Sigmoid colon (tissue), 7 donors: ENCODE measurements around the gene EGFLAM. TPM values are rescaled to one million over a fixed set of nuclear protein-coding genes. Genes with fewer than 3 reads are reported as not detected.

Experiments used
- DNase-seq: peaks from one replicate; pipeline ENCODE4 v3.0.0-alpha.2; 2019
- H3K27ac ChIP-seq, 4 donors: fragments of 200-600 bp; sonication (generic); one replicate each; pipeline ENCODE4 v1.5.1; 2016 to 2019; ENCODE audit warnings: mild to moderate bottlenecking in 1 of 4
- H3K27me3 ChIP-seq, 3 donors: fragments of 200-600 bp; sonication (generic); one replicate each; pipeline ENCODE4 v1.5.1; 2019; ENCODE audit warnings: mild to moderate bottlenecking in 1 of 3
- H3K36me3 ChIP-seq, 4 donors: fragments of 200-600 bp; sonication (generic); one replicate each; pipeline ENCODE4 v1.5.1; 2016 to 2019
- H3K4me1 ChIP-seq, 4 donors: fragments of 200-600 bp; sonication (generic); one replicate each; pipeline ENCODE4 v1.5.1; 2017 to 2019
- H3K4me3 ChIP-seq, 4 donors: fragments of 200-600 bp; sonication (generic); one replicate each; pipeline ENCODE4 v1.5.1; 2017 to 2019; ENCODE audit warnings: mild to moderate bottlenecking in 2 of 4, moderate library complexity in 1 of 4
- H3K9me3 ChIP-seq, 4 donors: fragments of 200-600 bp in 3 of 4; sonication (generic) in 3 of 4; one replicate each; pipeline versions ENCODE4 v1.5.1 to v1.6.1; 2013 to 2019
- CTCF ChIP-seq, 4 experiments: fragments of 450-650 bp in 3 of 4; fragments of 200-600 bp in 1 of 4; IDR thresholded peaks; one replicate each; pipeline ENCODE4 v1.5.1; 2016 to 2019; ENCODE audit warnings: antibody characterized with exemption in 4 of 4, mild to moderate bottlenecking in 3 of 4, moderate library complexity in 2 of 4
- EP300 ChIP-seq, 4 donors: sonication (generic); formaldehyde crosslinking; IDR thresholded peaks; one replicate each; pipeline ENCODE4 v1.6.1; 2017; ENCODE audit warnings: antibody characterized with exemption in 4 of 4
- POLR2A ChIP-seq, 2 donors: fragments of 450-650 bp; IDR thresholded peaks; one replicate each; pipeline ENCODE4 v1.6.1; 2016; ENCODE audit warnings: antibody characterized with exemption in 2 of 2, mild to moderate bottlenecking in 2 of 2, moderate library complexity in 2 of 2
- POLR2AphosphoS5 ChIP-seq, 4 donors: sonication (generic); formaldehyde crosslinking; IDR thresholded peaks; one replicate each; pipeline ENCODE4 v1.6.1; 2017; ENCODE audit warnings: antibody characterized with exemption in 4 of 4
- WGBS, 2 donors: extraction: QIAGEN DNeasy Blood & Tissue Kit; methylation state at CpG; one replicate each; pipeline ENCODE4 v1.1.7; 2013; 5-methylcytosine and 5-hydroxymethylcytosine counted together
- intact Hi-C: fragments of 100-400 bp; cut with DNase I; formaldehyde crosslinking; loops from one replicate; pipeline ENCODE4 v1.15.1; 2023
- polyA plus RNA-seq, 3 donors: library from polyadenylated mRNA; stranded (reverse); fragments of 200-250 nt; gene quantifications; one replicate each; pipeline ENCODE4 v1.2.3, GENCODE V29; 2013
- total RNA-seq, 4 donors: library from RNA; depleted of rRNA; stranded (reverse); fragments of >200 nt; gene quantifications; one replicate each; pipeline ENCODE4 v1.1.0, GENCODE V29; 2016
- donor health status: healthy with polysubstance abuse.
- donor health status: Bipolar disorder and iron deficiency.
- donor health status: healthy.

EGFLAM gene
- total and polyA plus RNA-seq, 7 donors = 0.46 to 5.7 (median 2.5) TPM

GRCh38 chr5:38483805-38484398, 225.5 kb downstream of the EGFLAM start:
- 88 to 92% methylated on average over 10 of the region's 10 CpGs for WGBS, 2 donors
- no peaks in the 10 kb centered on the region for H3K9me3 ChIP-seq
- intact Hi-C loops = no loop called here
- H3K4me3 ChIP-seq = no peak overlapping the region
- H3K4me1 ChIP-seq = no peaks in the 10 kb centered on the region
- H3K27me3 ChIP-seq = no peaks in the 10 kb centered on the region
- H3K27ac ChIP-seq = no peak overlapping the region
- no peak for TF ChIP-seq POLR2AphosphoS5 (IDR thresholded peaks at IDR 0.05)
- TF ChIP-seq POLR2A (IDR thresholded peaks at IDR 0.05) = no peak
- no peak for TF ChIP-seq CTCF (IDR thresholded peaks at IDR 0.05)
- TF ChIP-seq EP300 (IDR thresholded peaks at IDR 0.05) = no peak
- peaks cover 0 to 86% (median 18%) of the 10 kb centered on the region in 4 donors for H3K36me3 ChIP-seq
- DNase-seq = no peak

GRCh38 chr5:38494175-38494574, 235.8 kb downstream of the EGFLAM start:
- WGBS, 2 donors = 67 to 88% methylated on average over 6 of the region's 6 CpGs
- Histone ChIP-seq H3K36me3 (peaks cover 0 to 60% (median 5%) of the 10 kb centered on the region in 4 donors), H3K4me1 (no peaks in the 10 kb centered on the region), H3K27ac (no peak overlapping the region), H3K27me3 (no peaks in the 10 kb centered on the region), H3K9me3 (no peaks in the 10 kb centered on the region), H3K4me3 (no peak overlapping the region)
- DNase-seq = no peak
- TF ChIP-seq CTCF (IDR thresholded peaks at IDR 0.05) (no peak), POLR2AphosphoS5 (IDR thresholded peaks at IDR 0.05) (no peak), EP300 (IDR thresholded peaks at IDR 0.05) (no peak), POLR2A (IDR thresholded peaks at IDR 0.05) (no peak)
- intact Hi-C loops = no loop called here

- intact Hi-C loops = no loop called here
- H3K36me3 ChIP-seq = peaks cover 0 to 58% (median 5%) of the 10 kb centered on the region in 4 donors
Observed at GRCh38 chr5:38494763-38495162, 236.4 kb downstream of the EGFLAM start.

GRCh38 chr5:38497946-38498345, 239.6 kb downstream of the EGFLAM start:
- Histone ChIP-seq H3K4me1 (no peaks in the 10 kb centered on the region), H3K9me3 (no peaks in the 10 kb centered on the region), H3K27me3 (no peaks in the 10 kb centered on the region), H3K4me3 (no peak overlapping the region), H3K27ac (no peak overlapping the region), H3K36me3 (peaks cover 0 to 39% (median under 1%) of the 10 kb centered on the region in 4 donors)
- WGBS, 2 donors = 57 to 74% methylated on average over 2 of the region's 2 CpGs
- no peak for DNase-seq
- TF ChIP-seq POLR2AphosphoS5 (IDR thresholded peaks at IDR 0.05) = no peak
- intact Hi-C loops = no loop called here

More at GRCh38 chr5:38494763-38495162, 236.4 kb downstream of the EGFLAM start:
- WGBS, 2 donors = 77 to 83% methylated on average over 7 of the region's 7 CpGs
- no peak for DNase-seq
- Histone ChIP-seq H3K4me1 (no peaks in the 10 kb centered on the region), H3K9me3 (no peaks in the 10 kb centered on the region), H3K27ac (no peak overlapping the region), H3K27me3 (no peaks in the 10 kb centered on the region), H3K4me3 (no peak overlapping the region)
- peak in 1 of 4 donors; percentile 53 for TF ChIP-seq POLR2AphosphoS5 (IDR thresholded peaks at IDR 0.05)
- no peak for TF ChIP-seq CTCF (IDR thresholded peaks at IDR 0.05)

GRCh38 chr5:38500573-38501260, 242.4 kb downstream of the EGFLAM start:
- H3K27me3 ChIP-seq = no peaks in the 10 kb centered on the region
- H3K4me1 ChIP-seq = no peaks in the 10 kb centered on the region
- no peak for DNase-seq
- TF ChIP-seq POLR2A (IDR thresholded peaks at IDR 0.05) (no peak), EP300 (IDR thresholded peaks at IDR 0.05) (no peak), POLR2AphosphoS5 (IDR thresholded peaks at IDR 0.05) (no peak), CTCF (IDR thresholded peaks at IDR 0.05) (no peak)
- H3K27ac ChIP-seq = no peak overlapping the region
- H3K36me3 ChIP-seq = peaks cover 0 to 47% (median 2%) of the 10 kb centered on the region in 4 donors
- intact Hi-C loops = no loop called here
- no peaks in the 10 kb centered on the region for H3K9me3 ChIP-seq
- no peak overlapping the region for H3K4me3 ChIP-seq
- WGBS, 2 donors = 73 to 88% methylated on average over 4 of the region's 4 CpGs
